NCI-H748 (cell line): ENCODE results near the gene SLC35B1.

Source experiments
- DNase-seq: peaks from one replicate; lab custom pipeline; 2025; ENCODE audit not compliant: unreplicated experiment; lab: John Stamatoyannopoulos, UW

The SLC35B1 gene

DNA sequence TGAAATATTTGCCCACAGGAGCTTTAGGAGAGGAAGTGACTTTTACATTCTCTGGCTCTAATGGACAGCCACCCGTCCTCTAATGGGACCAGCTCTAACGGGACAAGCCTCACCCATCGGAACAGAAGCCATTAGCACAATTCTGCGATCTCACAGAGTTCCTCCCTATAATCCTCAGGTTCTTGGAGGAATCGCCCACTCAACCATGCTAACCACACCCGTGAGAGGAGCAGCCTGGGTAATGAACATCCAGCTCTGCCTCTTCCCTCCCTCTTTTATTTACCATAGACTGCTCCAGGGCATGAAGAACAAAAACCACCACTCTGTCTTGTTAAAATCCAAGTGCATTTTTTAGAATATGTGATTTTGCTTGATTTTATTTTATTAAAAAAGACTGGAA, 6.8 kb downstream of the SLC35B1 start:
- no peak for DNase-seq

DNA sequence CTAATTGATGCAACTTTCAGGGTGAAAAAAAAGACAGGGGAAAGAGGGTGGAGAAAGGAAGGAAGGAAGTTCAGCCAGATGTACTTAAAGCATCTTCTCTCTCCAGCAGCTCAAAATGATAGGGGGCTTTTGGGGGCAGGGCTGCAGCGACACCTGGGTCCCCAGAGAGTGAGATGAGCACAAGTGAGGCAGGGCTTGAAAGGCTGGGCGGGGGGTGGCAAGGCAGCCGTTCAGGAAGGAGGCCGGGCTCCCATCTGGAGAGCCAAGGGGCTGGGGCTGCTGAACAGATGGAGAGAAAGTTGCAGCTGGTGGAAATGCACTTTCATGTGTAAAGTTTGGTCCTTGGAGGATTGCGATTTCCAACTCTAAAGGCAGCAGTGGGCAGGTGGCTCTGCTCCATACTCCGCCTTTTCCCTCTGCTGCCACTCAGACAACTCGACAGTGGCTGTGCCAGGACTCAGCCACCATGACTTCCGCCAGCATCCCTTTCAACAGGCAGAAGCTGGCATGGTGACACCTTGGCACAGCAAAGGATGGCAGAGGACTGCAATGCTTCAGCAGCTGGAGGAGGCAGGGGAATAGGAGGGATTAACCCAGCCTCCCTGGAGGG, 7.7 kb downstream of the SLC35B1 start:
- DNase-seq: no peak

DNA sequence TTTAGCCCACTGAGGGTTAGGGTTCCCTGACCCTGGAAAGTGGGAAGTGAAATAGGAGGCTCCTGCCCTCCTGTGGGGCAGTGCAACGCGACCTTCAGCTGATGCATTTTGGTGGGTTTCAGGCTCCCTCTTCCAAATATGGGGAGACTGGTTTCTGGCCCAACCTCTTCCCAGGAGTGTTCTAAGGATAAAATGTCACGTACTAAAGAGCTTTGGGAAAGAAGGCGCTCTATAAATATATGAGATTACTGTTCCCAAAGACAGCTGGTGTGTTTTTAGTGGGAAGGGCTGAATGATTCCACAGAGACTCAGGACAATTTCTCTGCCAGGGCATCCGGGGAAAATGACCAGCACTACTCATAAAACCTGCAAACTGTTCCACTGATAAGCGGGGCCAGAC, 9.8 kb downstream of the SLC35B1 start:
- DNase-seq: no peak

DNA sequence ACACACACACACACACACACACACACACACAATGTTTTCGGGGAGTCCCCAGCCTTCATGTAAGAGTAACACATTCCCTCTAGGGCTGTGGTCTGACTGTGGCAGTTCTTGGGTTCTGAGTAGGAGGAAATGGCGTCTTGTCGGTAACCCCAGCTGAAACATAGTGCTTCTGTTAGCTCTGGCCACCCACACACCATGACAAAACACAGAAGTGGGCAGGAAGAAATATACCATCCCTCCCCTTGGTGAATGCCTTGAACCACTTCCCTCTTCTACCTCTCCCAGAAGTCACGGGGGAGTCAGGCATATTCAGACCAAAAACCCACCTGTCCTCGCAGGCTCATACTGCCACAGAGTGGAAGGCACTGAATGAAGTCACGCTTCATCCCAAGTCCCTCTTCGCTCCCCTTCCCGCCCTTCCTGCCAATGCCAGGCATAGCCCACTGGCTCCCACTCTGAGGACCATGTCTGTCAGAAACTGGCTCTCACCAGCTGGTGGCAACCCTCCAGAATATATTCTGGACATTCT, 11.5 kb downstream of the SLC35B1 start:
- no peak for DNase-seq

DNA sequence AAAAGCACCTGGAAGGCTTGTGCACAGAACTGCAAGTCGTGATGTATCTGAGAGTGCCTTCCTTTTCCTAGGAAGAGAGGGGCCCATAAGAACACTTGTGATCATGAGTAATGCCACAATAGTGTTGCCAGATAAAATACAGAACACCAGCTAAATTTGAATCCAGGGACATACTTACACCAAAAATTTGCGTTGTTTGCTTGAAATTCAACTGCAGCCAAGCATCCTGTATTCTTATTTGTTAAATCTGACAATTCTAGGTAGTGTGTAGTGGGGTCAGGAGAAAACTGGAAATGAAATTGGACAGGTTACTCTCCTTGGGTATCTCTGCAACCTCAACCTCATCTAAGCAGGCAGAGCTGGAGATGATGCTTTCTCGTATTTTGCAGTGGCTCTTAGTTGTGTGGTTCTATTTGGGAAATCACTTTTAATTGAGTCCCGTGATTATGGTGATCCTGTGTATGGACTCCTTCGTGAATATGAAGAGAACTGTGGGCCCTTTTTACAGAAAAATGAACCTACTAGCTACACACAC, 12.0 kb downstream of the SLC35B1 start:
- DNase-seq: no peak

DNA sequence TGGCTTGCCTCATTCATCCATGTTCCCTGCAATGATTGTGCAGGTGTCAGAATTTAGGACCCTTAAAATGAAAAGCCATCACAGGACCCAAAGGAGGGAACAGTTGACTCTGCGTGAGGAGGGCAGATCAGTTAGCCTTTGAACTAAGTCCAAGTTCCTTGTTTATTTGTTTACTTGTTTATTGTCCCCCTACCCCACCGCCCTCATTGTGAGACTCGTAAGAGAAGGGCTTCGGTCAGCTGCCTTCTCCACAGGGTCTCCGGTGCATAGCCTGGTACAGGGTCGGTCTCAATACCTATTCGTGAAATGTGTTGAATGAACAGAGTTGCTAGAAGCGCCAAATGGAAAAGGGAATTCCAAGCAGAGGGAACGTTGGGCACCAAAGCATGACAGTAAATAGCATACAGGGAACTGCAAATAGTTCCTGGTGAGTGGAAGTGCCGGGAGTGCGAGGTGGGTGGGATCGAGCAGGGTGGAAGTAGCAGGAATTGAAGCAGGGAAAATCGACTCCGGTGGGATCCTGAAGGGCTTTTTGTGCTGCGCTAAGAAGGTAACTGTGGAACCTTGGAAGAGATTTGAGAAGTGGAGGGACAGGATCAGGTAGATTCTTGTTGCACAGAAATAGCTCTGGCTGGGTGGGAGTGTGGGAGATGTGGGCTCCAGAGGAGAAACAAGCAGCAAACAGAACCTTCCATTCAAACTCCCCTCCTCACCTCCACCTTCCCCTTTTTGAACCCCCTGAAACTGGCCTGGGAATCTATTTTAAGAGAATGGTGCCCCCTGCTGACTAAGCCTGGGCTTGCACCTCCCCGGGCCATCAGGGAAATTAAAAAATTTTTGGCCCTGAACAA, 12.7 kb downstream of the SLC35B1 start:
- peak; percentile 49 for DNase-seq

DNA sequence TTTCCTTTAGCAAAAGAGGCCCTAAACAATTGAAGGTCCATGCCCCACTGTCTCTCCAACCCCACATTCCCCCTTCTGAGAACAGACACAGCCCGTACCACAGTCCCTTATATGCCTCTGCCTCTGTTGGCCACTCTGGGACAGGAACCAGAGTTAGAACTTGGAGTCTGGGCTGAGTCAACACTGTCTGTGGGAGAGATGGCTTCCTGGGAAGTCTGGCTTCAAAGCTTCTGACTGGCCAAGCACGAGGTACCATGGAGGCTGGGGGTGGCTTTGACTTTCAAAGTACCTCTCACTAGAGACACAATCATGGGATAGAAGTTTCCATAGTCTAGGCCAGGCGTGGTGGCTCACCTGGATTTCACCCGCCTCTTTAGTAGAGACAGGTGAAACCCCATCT, 15.0 kb downstream of the SLC35B1 start:
- no peak for DNase-seq

DNA sequence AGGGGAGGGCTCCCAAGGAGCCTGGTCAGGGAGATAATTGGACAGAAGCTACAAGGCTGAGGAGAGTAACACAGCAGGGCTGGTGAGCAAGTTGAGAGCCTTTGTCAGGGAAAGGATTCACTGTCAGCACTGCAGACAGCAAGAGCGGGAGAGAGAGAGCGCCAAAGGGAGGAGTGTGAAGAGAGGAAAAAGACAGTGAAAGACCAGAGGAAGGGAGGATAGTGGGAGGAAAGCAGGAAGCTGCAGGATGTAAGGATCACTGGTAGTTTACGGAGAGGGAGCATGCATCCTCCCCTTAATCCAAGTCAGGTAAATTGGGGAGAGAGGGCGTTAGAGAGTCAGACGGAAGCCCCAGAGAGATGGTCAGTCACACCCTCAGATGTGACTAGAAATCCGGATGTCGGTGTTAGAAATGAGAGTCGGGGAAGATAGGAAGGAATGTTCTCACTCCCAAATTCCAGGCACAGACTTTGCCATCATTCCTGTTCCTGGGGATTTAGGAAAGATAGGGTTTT, 16.0 kb downstream of the SLC35B1 start:
- no peak for DNase-seq

DNA sequence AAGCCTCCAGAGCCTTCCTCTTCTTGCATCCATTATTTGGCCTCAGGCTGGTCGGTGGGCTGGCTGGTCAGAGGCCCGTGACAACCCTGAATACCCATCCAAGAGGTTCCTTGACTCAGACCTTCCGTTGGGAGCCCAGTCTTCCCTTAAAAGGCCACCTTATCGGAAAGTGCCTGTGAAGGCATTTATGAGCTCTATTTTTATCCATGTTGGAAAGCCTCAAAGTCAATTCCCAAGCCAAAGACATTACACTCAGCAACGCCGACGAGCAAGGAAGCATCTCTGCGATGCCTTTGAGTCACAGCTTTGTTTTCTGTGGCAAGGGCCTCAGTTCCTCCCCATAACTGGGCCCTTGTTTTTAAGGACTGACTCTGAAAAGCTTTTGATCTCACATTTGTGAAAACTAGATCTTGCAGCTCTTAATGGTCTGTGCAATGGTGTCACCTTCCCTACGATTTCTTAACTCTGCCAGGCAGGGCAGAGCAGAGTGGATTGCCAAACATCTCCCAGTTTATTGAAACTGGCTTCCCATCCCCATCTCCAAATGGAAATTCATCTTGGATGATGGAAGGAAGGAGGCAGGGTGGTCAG, 16.6 kb downstream of the SLC35B1 start:
- no peak for DNase-seq

DNA sequence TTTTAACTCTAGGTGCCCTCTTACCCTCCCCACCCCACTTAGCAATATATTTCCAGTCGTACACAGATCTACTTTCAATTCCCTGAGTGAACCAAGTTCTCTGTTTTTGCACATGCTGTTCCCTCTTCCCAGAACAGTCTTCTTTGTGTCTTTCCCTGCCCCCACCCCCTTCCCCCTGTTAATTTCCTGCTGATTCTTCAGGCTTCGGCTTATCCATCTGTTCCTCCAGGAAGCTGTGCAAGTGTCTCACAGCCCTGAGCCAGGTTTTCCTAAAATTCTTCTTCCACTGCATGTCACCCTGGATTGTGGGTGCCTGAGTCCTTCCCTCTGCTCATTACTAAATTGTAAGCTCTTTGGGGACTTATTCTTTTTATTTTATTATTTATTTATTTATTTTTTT, 17.5 kb downstream of the SLC35B1 start:
- no peak for DNase-seq

DNA sequence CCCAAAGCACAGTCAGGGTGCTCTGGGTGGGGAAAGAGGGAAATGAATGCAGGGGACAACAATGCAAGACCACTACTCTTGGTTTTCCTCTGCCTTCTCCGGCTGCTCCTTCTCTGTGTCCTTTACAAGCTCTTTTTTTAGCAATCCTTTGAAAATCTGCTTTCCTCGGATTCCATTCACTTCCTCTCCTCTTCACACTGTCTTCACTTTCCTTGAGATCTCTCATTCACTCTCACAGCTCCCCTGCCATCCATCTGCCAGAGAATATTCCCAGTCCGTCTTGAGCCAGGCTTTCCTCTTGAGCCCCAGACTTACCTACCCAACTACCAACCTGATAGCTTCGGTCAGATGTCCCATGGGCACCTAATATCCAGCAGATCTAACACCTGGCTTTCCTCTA, 18.9 kb downstream of the SLC35B1 start:
- no peak for DNase-seq

DNA sequence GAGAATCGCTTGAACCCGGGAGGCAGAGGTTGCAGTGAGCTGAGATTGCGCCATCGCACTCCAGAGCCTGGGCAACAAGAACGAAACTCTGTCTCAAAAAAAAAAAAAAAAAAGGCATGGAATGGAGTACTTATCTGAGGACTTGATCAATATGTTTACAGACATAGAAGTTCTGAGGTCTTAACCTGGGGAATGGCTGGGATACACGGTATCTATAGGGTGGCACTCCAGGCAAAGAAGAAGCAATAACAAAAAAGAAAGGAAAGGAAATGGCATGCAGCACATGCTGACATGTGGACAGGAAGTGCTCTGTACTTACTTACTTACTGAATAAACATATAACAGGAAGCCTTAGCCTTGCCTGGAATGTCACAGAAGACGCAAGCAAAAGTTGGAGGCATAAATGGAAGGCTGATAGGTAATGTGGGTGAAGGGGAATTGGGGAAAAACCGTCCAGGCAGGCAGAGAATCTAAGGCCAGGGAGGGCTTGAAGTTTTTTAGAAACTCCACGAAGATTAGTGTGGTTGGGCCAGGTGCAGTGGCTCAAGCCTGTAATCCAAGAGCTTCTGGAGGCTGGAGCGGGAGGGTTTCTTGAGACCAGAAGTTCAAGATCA, 19.8 kb downstream of the SLC35B1 start:
- no peak for DNase-seq

DNA sequence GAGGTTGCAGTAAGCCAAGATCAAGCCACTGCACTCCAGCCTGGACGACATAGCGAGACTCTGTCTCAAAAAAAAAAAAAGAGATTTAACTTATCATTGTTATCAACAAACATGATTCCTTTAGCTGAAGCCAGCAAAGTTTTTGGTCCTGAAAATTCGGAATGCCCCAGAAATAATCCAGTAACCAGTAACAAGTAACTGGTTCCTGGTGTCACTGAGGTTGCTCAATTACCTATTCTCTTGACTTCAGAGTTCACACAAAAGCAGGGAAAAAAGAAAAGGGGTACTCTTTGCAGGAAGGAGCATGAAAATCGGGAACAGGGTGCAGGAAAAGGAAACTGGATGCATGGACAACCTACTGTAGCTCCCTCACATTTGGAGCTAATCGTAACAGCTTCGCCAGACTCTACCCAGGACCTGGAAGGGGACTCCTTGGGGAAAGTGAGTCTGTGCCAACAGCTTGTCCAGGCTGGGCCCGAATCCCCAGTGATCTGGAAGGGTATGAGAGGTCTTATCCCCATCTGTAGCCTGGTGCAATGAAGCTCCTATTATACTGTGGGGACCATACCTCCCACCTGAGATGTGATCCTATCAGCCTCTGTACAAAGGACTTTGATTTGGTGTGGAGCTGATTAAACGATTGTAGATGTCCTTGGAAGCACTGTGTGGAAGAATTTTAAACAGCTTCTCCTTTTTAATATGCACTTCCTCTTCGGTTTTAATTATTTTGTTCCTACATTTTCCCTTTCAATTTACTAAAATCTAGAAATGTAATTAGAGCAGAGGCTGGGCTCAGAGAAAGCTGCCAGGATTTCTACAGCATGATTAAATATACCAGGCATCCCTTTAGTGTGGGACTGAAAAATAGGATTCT, 26.4 kb downstream of the SLC35B1 start:
- no peak for DNase-seq

DNA sequence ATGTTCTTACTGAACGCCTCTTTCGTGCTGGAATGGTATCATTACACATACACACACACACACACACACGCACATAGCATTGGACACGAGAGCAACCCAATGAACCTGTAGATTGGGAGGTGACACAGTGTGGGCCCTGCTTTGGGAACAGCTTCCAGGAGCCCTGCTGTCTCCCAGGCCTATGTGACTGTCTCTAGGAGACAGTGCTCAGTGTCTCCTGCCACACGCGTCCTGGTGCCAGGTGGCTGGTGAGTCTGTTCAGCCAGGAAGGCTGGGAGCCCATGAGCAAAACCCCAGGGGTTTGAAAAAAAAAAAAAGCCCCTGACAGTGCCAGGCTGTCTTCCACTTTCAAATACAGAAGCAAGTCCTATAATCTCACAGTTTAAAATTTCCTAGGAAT, 27.4 kb downstream of the SLC35B1 start:
- DNase-seq: no peak

DNA sequence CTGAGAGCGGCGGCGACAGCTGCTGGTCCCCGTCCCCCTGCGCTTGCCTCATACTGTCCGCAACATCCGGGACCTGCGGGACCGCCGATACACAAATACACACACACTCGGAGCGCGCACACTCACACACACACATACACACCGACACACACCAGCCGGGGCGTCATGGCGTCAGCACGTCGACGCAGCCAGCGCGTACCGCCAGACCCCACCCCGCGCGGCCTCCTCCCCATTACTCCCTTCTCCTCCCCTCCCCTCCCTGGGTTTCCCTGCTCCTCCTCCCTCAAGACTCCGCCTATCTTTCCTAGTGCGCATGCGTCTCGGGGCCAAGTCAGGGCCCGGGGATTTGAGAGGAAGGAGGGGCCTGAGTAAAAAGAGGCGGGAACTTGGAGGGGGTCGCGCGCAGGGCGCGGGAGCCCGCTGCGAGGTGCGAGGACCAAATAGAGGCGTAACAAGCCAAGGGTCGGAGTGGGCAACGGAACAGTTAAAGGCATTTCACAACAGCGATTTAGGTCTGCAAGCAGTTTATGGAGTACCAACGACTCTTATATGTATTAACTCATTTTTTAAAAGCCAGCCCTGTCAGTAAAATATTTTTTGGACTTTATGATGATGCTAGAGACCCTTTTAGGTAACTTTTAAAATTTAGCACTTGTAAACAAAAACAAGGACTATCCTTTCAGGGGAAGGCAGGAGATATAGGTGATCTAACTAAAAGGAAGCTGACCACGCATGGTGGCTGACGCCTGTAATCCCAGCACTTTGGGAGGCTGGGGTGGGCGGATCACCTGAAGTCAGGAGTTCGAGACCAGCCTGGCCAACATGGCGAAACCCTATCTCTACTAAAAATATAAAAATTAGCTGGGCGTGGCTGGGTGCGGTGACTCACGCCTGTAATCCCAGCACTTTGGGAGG, 29.6 kb downstream of the SLC35B1 start, which contains the start of gene SPOP:
SPOP (minus strand) TSS at position 165 of the 915 bp plus-strand sequence. CDS start 55,287 bp downstream, outside the sequence.
- peak; percentile 98 for DNase-seq

DNA sequence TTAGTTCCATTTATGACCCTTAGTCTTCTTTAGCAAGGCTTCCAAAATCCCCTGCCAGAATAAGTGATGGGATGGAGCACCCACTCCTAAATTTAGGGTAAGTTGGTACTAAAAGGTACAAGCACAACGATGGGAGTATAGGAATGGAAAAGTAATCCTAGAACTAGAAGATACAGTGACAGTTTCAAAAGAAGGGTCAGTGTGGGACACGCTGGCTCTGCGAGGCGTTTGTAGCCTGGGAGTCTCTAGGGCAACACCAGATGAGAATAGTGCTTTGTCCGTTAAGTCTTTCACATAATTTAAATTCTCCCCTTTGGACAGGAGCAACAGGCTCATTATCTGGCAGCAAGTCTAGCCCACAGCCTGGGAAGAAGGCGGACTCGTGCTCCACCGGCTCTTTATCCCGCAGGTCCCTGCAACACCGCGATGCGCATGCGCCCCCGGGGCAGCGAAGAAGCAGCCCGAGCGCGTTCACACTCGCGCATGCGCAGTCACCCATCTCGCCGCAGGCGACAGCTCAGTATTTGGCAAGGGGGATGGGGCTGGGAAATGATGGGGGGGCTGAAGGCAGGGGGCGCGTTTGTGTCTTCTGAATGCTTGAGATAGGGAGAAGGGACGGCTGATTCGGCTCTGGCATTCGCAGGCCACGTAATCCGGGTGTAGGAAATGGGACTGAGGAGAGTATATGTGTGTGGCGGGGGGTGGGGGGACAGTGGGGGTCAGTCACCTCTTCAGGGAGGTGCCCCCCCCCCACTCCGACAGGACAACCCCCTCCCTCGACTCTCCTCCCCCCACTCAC, 30.4 kb downstream of the SLC35B1 start:
- peak; percentile 93 for DNase-seq

DNA sequence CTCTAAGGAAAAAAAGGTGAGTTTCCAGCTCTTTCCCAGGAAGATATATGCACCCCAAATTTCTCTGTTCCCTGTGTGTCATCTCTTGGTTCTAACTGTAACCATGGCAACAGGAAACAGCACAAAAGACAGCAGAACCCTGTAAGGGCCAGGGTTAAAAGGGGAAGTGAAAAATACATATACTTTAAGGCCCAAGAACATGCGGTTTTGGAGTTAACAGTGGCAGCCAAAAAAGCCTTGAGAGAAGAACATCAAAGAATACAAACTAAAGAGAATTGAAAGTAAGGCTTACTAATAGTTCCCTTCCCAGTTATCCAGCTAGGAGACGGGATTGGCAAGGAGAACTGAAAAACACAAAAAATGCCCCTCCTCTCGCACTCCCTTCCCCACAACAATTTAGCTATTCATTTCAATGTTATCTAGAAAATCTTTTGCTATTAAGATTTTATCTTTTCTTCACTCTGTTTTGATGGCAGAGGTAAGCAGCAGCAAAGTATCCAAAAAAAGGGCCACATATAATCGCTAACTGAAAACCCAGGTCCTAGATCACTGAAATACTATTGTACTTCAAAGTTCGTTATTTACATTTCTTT, 31.4 kb downstream of the SLC35B1 start:
- no peak for DNase-seq

DNA sequence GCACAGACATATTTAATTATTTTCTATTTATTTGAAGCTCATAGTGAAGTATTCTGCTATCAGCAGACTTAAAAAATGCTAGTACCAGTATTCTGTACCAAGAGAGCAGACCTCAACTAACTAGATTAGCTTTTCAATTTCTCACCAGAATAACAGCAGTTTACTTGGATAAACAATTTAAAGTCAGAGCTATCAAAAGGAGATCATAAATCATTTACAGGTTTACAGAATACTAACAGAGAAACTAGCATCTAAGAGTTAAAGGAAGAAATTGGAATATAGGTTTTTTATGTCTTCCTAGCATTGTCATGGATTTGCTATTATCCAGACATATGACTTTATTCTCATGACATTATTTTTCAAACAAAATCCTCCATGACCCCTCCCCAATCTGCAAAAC, 33.3 kb downstream of the SLC35B1 start:
- no peak for DNase-seq
